Loucy (cell line): Measurements from ENCODE around the gene GABBR2.
A peak's percentile ranks its signal among the peaks of the same experiment; 100 is the strongest.

Experiments used
- H2AFZ ChIP-seq: fragments of 200-600 bp; sonication (generic); 2 replicates; pipeline ENCODE4 v1.6.0; 2016; ENCODE audit warnings: antibody characterized with exemption, mild to moderate bottlenecking, low read length, moderate library complexity
- H3F3A ChIP-seq: fragments of 200-600 bp; 2 replicates; pipeline ENCODE4 v1.6.0; 2016; ENCODE audit warnings: antibody characterized with exemption, low read depth, mild to moderate bottlenecking
- H3K27me3 ChIP-seq: fragments of 200-600 bp; sonication (generic); 2 replicates; pipeline ENCODE4 v1.6.1; 2014; ENCODE audit warnings: low read length, mild to moderate bottlenecking; ENCODE audit not compliant: insufficient read depth, poor library complexity, severe bottlenecking
- H3K36me3 ChIP-seq: fragments of 200-600 bp; sonication (generic); 2 replicates; pipeline ENCODE4 v1.6.1; 2016; ENCODE audit warnings: low read length; ENCODE audit not compliant: insufficient read depth
- H3K4me1 ChIP-seq: fragments of 200-600 bp; sonication (generic); 2 replicates; pipeline ENCODE4 v1.5.1; 2014; ENCODE audit warnings: low read length, mild to moderate bottlenecking; ENCODE audit not compliant: insufficient read depth, poor library complexity, severe bottlenecking
- H3K4me2 ChIP-seq: fragments of 200-600 bp; sonication (generic); 2 replicates; pipeline ENCODE4 v1.6.0; 2014; ENCODE audit warnings: antibody characterized with exemption, low read length, low read depth, mild to moderate bottlenecking; ENCODE audit not compliant: poor library complexity, severe bottlenecking
- H3K4me3 ChIP-seq: fragments of 200-600 bp; sonication (generic); 2 replicates; pipeline ENCODE4 v1.5.1; 2014; ENCODE audit warnings: low read length, mild to moderate bottlenecking, mixed read lengths; ENCODE audit not compliant: poor library complexity, severe bottlenecking
- H3K79me2 ChIP-seq: fragments of 200-600 bp; sonication (generic); 2 replicates; pipeline ENCODE4 v1.6.1; 2014; ENCODE audit warnings: low read length; ENCODE audit not compliant: insufficient read depth
- H3K9ac ChIP-seq: fragments of 200-600 bp; sonication (generic); 2 replicates; pipeline ENCODE4 v1.6.0; 2014; ENCODE audit warnings: mild to moderate bottlenecking, low read depth, low read length, moderate library complexity; ENCODE audit not compliant: poor library complexity, severe bottlenecking
- H3K9me2 ChIP-seq: fragments of 200-600 bp; sonication (generic); replicated peaks from 2 replicates; pipeline ENCODE4 v1.6.1; 2016; ENCODE audit warnings: low read depth, low read length, mixed read lengths
- H3K9me3 ChIP-seq: fragments of 200-600 bp; sonication (generic); 2 replicates; pipeline ENCODE4 v1.6.1; 2014; ENCODE audit warnings: mild to moderate bottlenecking, antibody characterized with exemption, low read length, low read depth; ENCODE audit not compliant: insufficient read depth
- H4K20me1 ChIP-seq: fragments of 200-600 bp; sonication (generic); 2 replicates; pipeline ENCODE4 v1.6.0; 2014; ENCODE audit warnings: antibody characterized with exemption, low read length, mild to moderate bottlenecking; ENCODE audit not compliant: insufficient read depth, poor library complexity, severe bottlenecking
- CTCF ChIP-seq: fragments of 200-600 bp; sonication (generic); conservative IDR thresholded peaks from 2 replicates; pipeline ENCODE4 v1.5.1; 2014; ENCODE audit warnings: mild to moderate bottlenecking, antibody characterized with exemption, low read length
- EZH2phosphoT487 ChIP-seq: fragments of 200-600 bp; IDR thresholded peaks from 2 replicates; pipeline ENCODE4 v1.6.1; 2018; ENCODE audit warnings: antibody characterized with exemption, mild to moderate bottlenecking, moderate library complexity, borderline replicate concordance

GABBR2 gene

DNA sequence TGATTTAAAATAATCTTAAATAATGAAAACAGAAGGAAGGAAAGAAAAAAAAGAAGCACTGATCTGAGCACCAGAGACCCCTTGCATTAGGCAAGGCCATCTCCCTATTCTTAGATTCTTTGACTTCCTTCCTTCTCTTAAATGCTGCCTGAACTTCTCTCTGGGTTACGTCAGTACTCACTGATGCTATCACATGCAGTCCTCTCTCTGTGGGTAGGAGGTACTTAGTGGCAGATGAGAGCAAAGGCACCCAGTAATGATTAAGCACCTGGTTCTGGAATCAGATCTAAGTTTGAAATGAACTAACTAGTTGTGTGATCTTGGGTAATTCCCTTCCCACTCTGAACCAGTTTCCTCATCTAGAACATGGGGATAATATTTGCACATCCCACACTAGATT lies 343.0 kb downstream of the GABBR2 start:
- H3K27me3 ChIP-seq: no peaks in the 10 kb centered on the region
- no peak overlapping the region for H2AFZ ChIP-seq
- no peaks in the 10 kb centered on the region for H3K79me2 ChIP-seq
- no peaks in the 10 kb centered on the region for H3K36me3 ChIP-seq
- H3K4me2 ChIP-seq: no peak overlapping the region
- no peaks in the 10 kb centered on the region for H3F3A ChIP-seq
- H4K20me1 ChIP-seq: no peaks in the 10 kb centered on the region
- H3K9ac ChIP-seq: no peak overlapping the region
- H3K4me1 ChIP-seq: no peaks in the 10 kb centered on the region
- H3K9me2 ChIP-seq: no peaks in the 10 kb centered on the region
- H3K9me3 ChIP-seq: peaks cover 18% of the 10 kb centered on the region
- TF ChIP-seq CTCF (no peak), EZH2phosphoT487 (no peak)
- no peak overlapping the region for H3K4me3 ChIP-seq

DNA sequence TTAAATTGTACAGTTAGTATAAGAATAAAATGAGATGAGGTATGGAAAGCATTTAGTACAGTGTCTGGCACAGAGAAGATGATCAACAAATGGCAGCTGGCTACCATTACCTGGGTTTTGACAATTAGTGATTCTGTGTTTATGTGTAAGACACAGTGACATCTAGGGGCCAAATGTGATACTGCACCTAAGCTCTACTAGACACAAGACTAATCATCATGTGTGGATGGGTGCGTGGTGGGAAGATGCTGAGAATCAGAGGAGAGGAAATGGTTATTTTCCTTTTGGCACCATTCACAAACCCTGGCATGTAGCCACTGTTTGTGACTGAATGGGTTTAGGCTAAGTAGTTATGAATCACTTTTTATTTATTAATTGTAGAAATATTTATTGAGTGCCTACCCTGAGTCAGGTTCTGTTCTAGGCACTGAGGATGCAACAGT lies 343.5 kb downstream of the GABBR2 start:
- Histone ChIP-seq H3K36me3 (no peaks in the 10 kb centered on the region), H3K27me3 (no peaks in the 10 kb centered on the region), H3K9me3 (peaks cover 18% of the 10 kb centered on the region), H3K79me2 (no peaks in the 10 kb centered on the region), H3K4me1 (no peaks in the 10 kb centered on the region), H3K9ac (no peak overlapping the region), H3K4me2 (no peak overlapping the region), H4K20me1 (no peaks in the 10 kb centered on the region), H3K4me3 (no peak overlapping the region), H2AFZ (no peak overlapping the region), H3K9me2 (no peaks in the 10 kb centered on the region), H3F3A (no peaks in the 10 kb centered on the region)
- TF ChIP-seq CTCF (peak; percentile 64), EZH2phosphoT487 (no peak)

DNA sequence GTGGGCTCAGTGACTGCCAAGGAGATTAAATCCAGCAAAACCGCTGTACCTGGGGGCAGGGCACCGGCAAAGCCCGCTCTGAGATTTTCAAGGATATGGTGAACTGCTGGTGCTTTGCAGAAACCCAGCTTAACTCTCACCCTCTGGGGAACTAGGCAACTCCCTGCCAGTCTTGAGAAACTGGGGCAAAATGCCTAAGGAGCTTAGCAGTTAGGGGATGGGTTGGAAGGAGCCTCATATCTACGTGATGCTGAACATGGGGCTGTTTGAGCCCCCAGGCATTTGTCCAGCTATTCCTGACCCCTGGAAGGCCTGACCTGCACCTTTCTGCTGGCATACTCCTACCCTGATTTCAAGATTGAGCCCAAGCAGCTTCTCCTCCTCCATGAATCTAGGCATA lies 344.6 kb downstream of the GABBR2 start:
- H3K9me3 ChIP-seq: peaks cover 18% of the 10 kb centered on the region
- no peaks in the 10 kb centered on the region for H4K20me1 ChIP-seq
- no peak overlapping the region for H3K9ac ChIP-seq
- no peaks in the 10 kb centered on the region for H3K79me2 ChIP-seq
- no peaks in the 10 kb centered on the region for H3F3A ChIP-seq
- no peak for TF ChIP-seq EZH2phosphoT487
- H3K4me2 ChIP-seq: no peak overlapping the region
- no peak overlapping the region for H3K4me3 ChIP-seq
- H2AFZ ChIP-seq: no peak overlapping the region
- no peaks in the 10 kb centered on the region for H3K27me3 ChIP-seq
- H3K36me3 ChIP-seq: no peaks in the 10 kb centered on the region
- H3K9me2 ChIP-seq: no peaks in the 10 kb centered on the region
- no peaks in the 10 kb centered on the region for H3K4me1 ChIP-seq

DNA sequence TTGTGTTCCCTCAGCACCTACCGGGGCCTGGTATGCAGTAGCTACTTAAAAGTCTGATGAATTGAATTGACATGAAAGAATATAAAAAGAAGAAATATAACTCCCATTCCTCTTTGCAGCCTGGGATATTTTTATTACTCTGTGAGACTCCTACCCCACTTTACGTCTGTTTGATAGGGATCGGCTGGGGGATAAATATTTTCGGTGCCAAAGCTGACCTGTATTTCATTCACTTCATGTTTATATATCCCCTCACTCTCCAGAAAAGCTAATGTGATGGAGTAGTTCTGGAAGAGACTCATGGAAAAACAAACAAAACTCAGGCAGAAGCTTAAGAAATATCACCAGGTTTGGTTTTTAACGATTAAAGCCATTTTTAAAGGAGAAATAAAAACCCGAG lies 345.1 kb downstream of the GABBR2 start:
- H3K9me3 ChIP-seq: peaks cover 18% of the 10 kb centered on the region
- H3K79me2 ChIP-seq: no peaks in the 10 kb centered on the region
- H3K9ac ChIP-seq: no peak overlapping the region
- H3K27me3 ChIP-seq: no peaks in the 10 kb centered on the region
- H3F3A ChIP-seq: no peaks in the 10 kb centered on the region
- no peaks in the 10 kb centered on the region for H3K9me2 ChIP-seq
- H3K4me1 ChIP-seq: no peaks in the 10 kb centered on the region
- H3K4me3 ChIP-seq: no peak overlapping the region
- H3K4me2 ChIP-seq: no peak overlapping the region
- H4K20me1 ChIP-seq: no peaks in the 10 kb centered on the region
- H3K36me3 ChIP-seq: no peaks in the 10 kb centered on the region
- H2AFZ ChIP-seq: no peak overlapping the region
- TF ChIP-seq CTCF (no peak), EZH2phosphoT487 (no peak)
